HEK293 (cell line): ENCODE data around the gene CYCS.
A peak's percentile ranks its signal among the peaks of the same experiment; 100 is the strongest.

ENCODE experiments used
- CTCF ChIA-PET: fragments of 350-600 bp; formaldehyde crosslinking; extraction: SDS; loops from one replicate; lab custom pipeline; 2021; ENCODE audit warnings: antibody characterized with exemption; lab: Yijun Ruan, JAX
- POLR2A ChIA-PET: fragments of 300-600 bp; formaldehyde crosslinking; extraction: SDS; loops from one replicate; lab custom pipeline; 2020; ENCODE audit warnings: antibody characterized with exemption, inconsistent platforms; lab: Yijun Ruan, JAX
- H3K27ac ChIP-seq: fragments of 200-500 bp; sonication (Bioruptor generic); 2 replicates; pipeline ENCODE4 v1.5.1; 2014; ENCODE audit warnings: low read depth, low read length, control low read depth, inconsistent platforms; ENCODE audit errors: extremely low read depth
- H3K36me3 ChIP-seq, 2 experiments: fragments of 200-500 bp in 1 of 2; sonication (Bioruptor generic) in 1 of 2; 1 replicate in 1 of 2; 2 replicates in 1 of 2; pipeline ENCODE4 v1.5.1; 2014 to 2017; ENCODE audit warnings: inconsistent platforms in 2 of 2, low read length in 2 of 2; ENCODE audit not compliant: control insufficient read depth in 2 of 2, insufficient read depth in 1 of 2
- H3K4me1 ChIP-seq: fragments of 200-500 bp; sonication (Bioruptor generic); 2 replicates; pipeline ENCODE4 v1.5.1; 2014; ENCODE audit warnings: mild to moderate bottlenecking, low read length, inconsistent platforms; ENCODE audit not compliant: control insufficient read depth, insufficient read depth
- H3K4me3 ChIP-seq: 2 replicates; pipeline ENCODE4 v1.5.1; 2011; ENCODE audit warnings: low read depth, mild to moderate bottlenecking, control low read depth, low read length, moderate library complexity
- H3K9me3 ChIP-seq: fragments of 200-500 bp; sonication (Bioruptor generic); 2 replicates; pipeline ENCODE4 v1.5.1; 2014; ENCODE audit warnings: low read depth, low read length, inconsistent platforms; ENCODE audit not compliant: control insufficient read depth, insufficient read depth
- GLI4 ChIP-seq: fragments of 450-650 bp; formaldehyde crosslinking; IDR thresholded peaks from 2 replicates; pipeline ENCODE4 v1.5.1; 2016; ENCODE audit warnings: missing biosample characterization, missing genetic modification characterization
- SALL2 ChIP-seq: fragments of 450-650 bp; formaldehyde crosslinking; IDR thresholded peaks from 2 replicates; pipeline ENCODE4 v1.5.0; 2017; ENCODE audit warnings: missing biosample characterization, mild to moderate bottlenecking, missing genetic modification characterization, borderline replicate concordance
- SCRT1 ChIP-seq: fragments of 450-650 bp; formaldehyde crosslinking; IDR thresholded peaks from 2 replicates; pipeline ENCODE4 v1.5.1; 2016; ENCODE audit warnings: missing biosample characterization, missing genetic modification characterization, borderline replicate concordance
- SP3 ChIP-seq: fragments of 450-650 bp; formaldehyde crosslinking; IDR thresholded peaks from 2 replicates; pipeline ENCODE4 v1.5.1; 2016; ENCODE audit warnings: missing biosample characterization, missing genetic modification characterization
- ZBTB48 ChIP-seq: fragments of 450-650 bp; formaldehyde crosslinking; IDR thresholded peaks from 2 replicates; pipeline ENCODE4 v1.5.1; 2016; ENCODE audit warnings: missing biosample characterization, missing genetic modification characterization
- ZFHX2 ChIP-seq: fragments of 450-650 bp; formaldehyde crosslinking; conservative IDR thresholded peaks from 2 replicates; pipeline ENCODE4 v1.5.1; 2016; ENCODE audit warnings: missing biosample characterization, missing genetic modification characterization
- ZNF10 ChIP-seq: fragments of 450-650 bp; formaldehyde crosslinking; IDR thresholded peaks from 2 replicates; pipeline ENCODE4 v1.5.1; 2017; ENCODE audit warnings: missing biosample characterization, missing genetic modification characterization
- ZNF146 ChIP-seq: fragments of 450-650 bp; formaldehyde crosslinking; IDR thresholded peaks from 2 replicates; pipeline ENCODE4 v1.5.1; 2016; ENCODE audit warnings: missing biosample characterization, missing genetic modification characterization
- ZNF16 ChIP-seq: fragments of 450-650 bp; formaldehyde crosslinking; IDR thresholded peaks from 2 replicates; pipeline ENCODE4 v1.5.1; 2016; ENCODE audit warnings: low read depth, missing biosample characterization, missing genetic modification characterization
- ZNF18 ChIP-seq: fragments of 450-650 bp; formaldehyde crosslinking; IDR thresholded peaks from 2 replicates; pipeline ENCODE4 v1.5.1; 2016; ENCODE audit warnings: missing biosample characterization, missing genetic modification characterization
- ZNF19 ChIP-seq: fragments of 450-650 bp; formaldehyde crosslinking; IDR thresholded peaks from 2 replicates; pipeline ENCODE4; 2016; ENCODE audit warnings: missing biosample characterization, missing genetic modification characterization, low read depth
- ZNF23 ChIP-seq: fragments of 450-650 bp; formaldehyde crosslinking; IDR thresholded peaks from 2 replicates; pipeline ENCODE4 v1.5.1; 2016; ENCODE audit warnings: missing biosample characterization, missing genetic modification characterization, borderline replicate concordance
- ZNF26 ChIP-seq: fragments of 450-650 bp; formaldehyde crosslinking; IDR thresholded peaks from 2 replicates; pipeline ENCODE4 v1.5.1; 2016; ENCODE audit warnings: missing biosample characterization, missing genetic modification characterization
- ZNF280C ChIP-seq: fragments of 450-650 bp; formaldehyde crosslinking; IDR thresholded peaks from 2 replicates; pipeline ENCODE4 v1.5.1; 2016; ENCODE audit warnings: missing biosample characterization, missing genetic modification characterization
- ZNF280D ChIP-seq: fragments of 450-650 bp; formaldehyde crosslinking; IDR thresholded peaks from 2 replicates; pipeline ENCODE4 v1.5.1; 2016; ENCODE audit warnings: missing biosample characterization, missing genetic modification characterization
- ZNF354C ChIP-seq: fragments of 450-650 bp; formaldehyde crosslinking; IDR thresholded peaks from 2 replicates; pipeline ENCODE4 v1.5.1; 2016; ENCODE audit warnings: missing biosample characterization, missing genetic modification characterization, low read depth, borderline replicate concordance
- ZNF423 ChIP-seq: fragments of 450-650 bp; formaldehyde crosslinking; IDR thresholded peaks from 2 replicates; pipeline ENCODE4 v1.5.1; 2016; ENCODE audit warnings: missing biosample characterization, missing genetic modification characterization
- ZNF629 ChIP-seq: fragments of 450-650 bp; formaldehyde crosslinking; IDR thresholded peaks from 2 replicates; pipeline ENCODE4 v1.5.1; 2017; ENCODE audit warnings: missing biosample characterization, missing genetic modification characterization
- ZNF639 ChIP-seq: fragments of 450-650 bp; formaldehyde crosslinking; IDR thresholded peaks from 2 replicates; pipeline ENCODE4 v1.5.1; 2016; ENCODE audit warnings: missing biosample characterization, missing genetic modification characterization
- ZNF645 ChIP-seq: fragments of 450-650 bp; formaldehyde crosslinking; IDR thresholded peaks from 2 replicates; pipeline ENCODE4; 2016; ENCODE audit warnings: missing biosample characterization, missing genetic modification characterization
- ZNF660 ChIP-seq: fragments of 450-650 bp; IDR thresholded peaks from 2 replicates; pipeline ENCODE4 v1.5.1; 2018; ENCODE audit warnings: missing biosample characterization, mild to moderate bottlenecking, missing genetic modification characterization
- ZSCAN18 ChIP-seq: fragments of 450-650 bp; formaldehyde crosslinking; IDR thresholded peaks from 2 replicates; pipeline ENCODE4 v1.5.1; 2016; ENCODE audit warnings: missing biosample characterization, missing genetic modification characterization

Gene CYCS

GRCh38 chr7:25171071-25171470, 46.0 kb upstream of the CYCS start (continued):
- TF ChIP-seq ZNF19 (tag by site-specific recombination): no peak
- no peak for TF ChIP-seq SALL2 (tag by site-specific recombination)
- no peak for TF ChIP-seq ZSCAN18
- no peak for TF ChIP-seq ZNF645 (tag by site-specific recombination)
- TF ChIP-seq ZBTB48 (tag by site-specific recombination): no peak
- TF ChIP-seq ZNF26 (tag by site-specific recombination): no peak
- no peak for TF ChIP-seq ZNF423 (tag by site-specific recombination)
- no peak for TF ChIP-seq ZNF280D
- TF ChIP-seq ZNF354C: no peak
- TF ChIP-seq SP3: no peak

GRCh38 chr7:25169683-25170082, 44.6 kb upstream of the CYCS start:
- POLR2A ChIA-PET: no interaction called here
- Histone ChIP-seq H3K4me3 (no peak overlapping the region), H3K27ac (no peak overlapping the region), H3K36me3 (no peaks in the 10 kb centered on the region)
- CTCF ChIA-PET: interaction anchor here (1.7 kb wide), 1 partner anchor 10 kb away, joined by 12 read pairs; no protein-coding TSS in a partner anchor
- peak; percentile 65 for TF ChIP-seq ZNF146 (tag by site-specific recombination)
- TF ChIP-seq ZNF629 (tag by site-specific recombination): no peak
- TF ChIP-seq, all 188 proteins: peak for 1
- Histone ChIP-seq H3K4me1 (peaks cover 14% of the 10 kb centered on the region), H3K9me3 (no peaks in the 10 kb centered on the region)

- ChIA-PET POLR2A (no interaction called here), CTCF (no interaction called here)
- Histone ChIP-seq H3K27ac (no peak overlapping the region), H3K4me1 (peaks cover 14% of the 10 kb centered on the region), H3K4me3 (no peak overlapping the region), H3K36me3 (peaks cover 0 to 3% of the 10 kb centered on the region in 2 experiments; a peak in 1 of 3 replicates), H3K9me3 (no peaks in the 10 kb centered on the region)
- TF ChIP-seq ZNF280C (tag by site-specific recombination) (no peak), ZNF18 (tag by site-specific recombination) (no peak), ZNF23 (tag by site-specific recombination) (no peak), ZNF10 (tag by site-specific recombination) (no peak), GLI4 (tag by site-specific recombination) (no peak), ZNF16 (tag by site-specific recombination) (no peak), ZNF639 (tag by site-specific recombination) (no peak), SCRT1 (no peak), ZFHX2 (tag by site-specific recombination) (no peak), ZNF660 (tag by site-specific recombination) (no peak)
Measured at GRCh38 chr7:25168145-25168544, 43.1 kb upstream of the CYCS start.
